MCF 10A (cell line): Measurements from ENCODE around the gene SUGCT. TPM values are rescaled to one million over a fixed set of nuclear protein-coding genes. Genes with fewer than 3 reads are reported as not detected.
A peak's percentile ranks its signal among the peaks of the same experiment; 100 is the strongest.

Source experiments
- BruUV-seq: library from RNA; stranded (reverse); fragments of 400-500 nt; replicated peaks from 2 replicates; lab custom pipeline; 2021; lab: Mats Ljungman, UMichigan
- CTCF ChIA-PET: fragments of 300-600 bp; sonication (Branson Sonifier 250); formaldehyde crosslinking; extraction: SDS; loops from one replicate; lab custom pipeline; 2021; ENCODE audit warnings: antibody characterized with exemption, inconsistent platforms; lab: Yijun Ruan, JAX
- POLR2A ChIA-PET: fragments of 300-600, 350-650 bp; sonication (Branson Sonifier 250); formaldehyde crosslinking; extraction: SDS; loops from one replicate; lab custom pipeline; 2020; ENCODE audit warnings: antibody characterized with exemption, inconsistent platforms; lab: Yijun Ruan, JAX
- DNase-seq: peaks from one replicate; pipeline ENCODE4 v3.0.0-alpha.2; 2018; ENCODE audit not compliant: unreplicated experiment
- H3K27ac Mint-ChIP-seq: one replicate; pipeline ENCODE4 v1.8.0; 2022; ENCODE audit warnings: mild to moderate bottlenecking, low read depth, mixed read lengths; ENCODE audit not compliant: unreplicated experiment
- H3K27me3 Mint-ChIP-seq: one replicate; pipeline ENCODE4 v1.8.0; 2022; ENCODE audit warnings: mixed read lengths; ENCODE audit not compliant: insufficient read depth, unreplicated experiment
- H3K36me3 Mint-ChIP-seq: one replicate; pipeline ENCODE4 v1.8.0; 2022; ENCODE audit warnings: mild to moderate bottlenecking, moderate library complexity, mixed read lengths; ENCODE audit not compliant: insufficient read depth, unreplicated experiment
- H3K4me1 Mint-ChIP-seq: one replicate; pipeline ENCODE4 v1.8.0; 2022; ENCODE audit warnings: mixed read lengths; ENCODE audit not compliant: insufficient read depth, unreplicated experiment
- H3K4me3 Mint-ChIP-seq: one replicate; pipeline ENCODE4 v1.8.0; 2022; ENCODE audit warnings: mild to moderate bottlenecking, moderate library complexity, mixed read lengths; ENCODE audit not compliant: unreplicated experiment
- H3K9me3 Mint-ChIP-seq: one replicate; pipeline ENCODE4 v1.8.0; 2022; ENCODE audit warnings: mixed read lengths; ENCODE audit not compliant: unreplicated experiment
- intact Hi-C: fragments of 100-400 bp; cut with micrococcal nuclease; formaldehyde crosslinking; loops from 2 replicates; pipeline ENCODE4 v1.14.1; 2022
- total RNA-seq: library from RNA; stranded (reverse); gene quantifications from 2 replicates; pipeline ENCODE4 v1.2.3, GENCODE V29; 2022
- TF ChIP-seq, protein P1 (sequence below): fragments of 200-600 bp; IDR thresholded peaks from one replicate; pipeline ENCODE4 v1.8.0; 2022; ENCODE audit warnings: antibody characterized with exemption, mild to moderate bottlenecking; ENCODE audit not compliant: unreplicated experiment

SUGCT gene
- total RNA-seq, 1 experiment from 2014 or later: 25.4 TPM

DNA sequence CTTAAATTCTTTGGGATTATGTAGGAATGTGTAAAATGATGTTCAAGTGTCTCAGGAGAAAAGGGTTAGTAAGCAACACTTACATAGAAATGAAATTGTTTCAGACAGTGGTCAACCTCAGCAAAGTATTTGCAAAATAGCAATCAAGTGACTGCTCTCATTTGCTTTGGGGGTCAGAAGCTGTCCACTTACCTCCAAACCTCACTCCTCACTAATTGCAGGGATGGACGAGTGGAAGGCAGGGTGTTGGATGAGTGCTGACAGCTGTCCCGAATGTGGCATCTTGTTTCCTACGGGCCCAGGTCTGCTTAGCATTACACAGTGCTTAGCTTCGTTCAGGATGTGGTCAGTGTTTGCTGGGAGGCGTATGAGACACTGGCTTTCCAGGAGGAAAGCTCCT lies 437.0 kb downstream of the SUGCT start:
- ChIA-PET POLR2A (no interaction called here), CTCF (interaction anchor here (0.6 to 1.4 kb wide), 2 partner anchors 13 to 71 kb away, joined by 3 to 4 read pairs; no protein-coding TSS in a partner anchor)
- TF ChIP-seq, protein P1, sequence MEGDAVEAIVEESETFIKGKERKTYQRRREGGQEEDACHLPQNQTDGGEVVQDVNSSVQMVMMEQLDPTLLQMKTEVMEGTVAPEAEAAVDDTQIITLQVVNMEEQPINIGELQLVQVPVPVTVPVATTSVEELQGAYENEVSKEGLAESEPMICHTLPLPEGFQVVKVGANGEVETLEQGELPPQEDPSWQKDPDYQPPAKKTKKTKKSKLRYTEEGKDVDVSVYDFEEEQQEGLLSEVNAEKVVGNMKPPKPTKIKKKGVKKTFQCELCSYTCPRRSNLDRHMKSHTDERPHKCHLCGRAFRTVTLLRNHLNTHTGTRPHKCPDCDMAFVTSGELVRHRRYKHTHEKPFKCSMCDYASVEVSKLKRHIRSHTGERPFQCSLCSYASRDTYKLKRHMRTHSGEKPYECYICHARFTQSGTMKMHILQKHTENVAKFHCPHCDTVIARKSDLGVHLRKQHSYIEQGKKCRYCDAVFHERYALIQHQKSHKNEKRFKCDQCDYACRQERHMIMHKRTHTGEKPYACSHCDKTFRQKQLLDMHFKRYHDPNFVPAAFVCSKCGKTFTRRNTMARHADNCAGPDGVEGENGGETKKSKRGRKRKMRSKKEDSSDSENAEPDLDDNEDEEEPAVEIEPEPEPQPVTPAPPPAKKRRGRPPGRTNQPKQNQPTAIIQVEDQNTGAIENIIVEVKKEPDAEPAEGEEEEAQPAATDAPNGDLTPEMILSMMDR: no peak
- no TSS peak for BruUV-seq
- DNase-seq: no peak
- no peak overlapping the region for H3K4me3 Mint-ChIP-seq
- H3K27ac Mint-ChIP-seq: no peak overlapping the region
- intact Hi-C loops: no loop called here
- H3K9me3 Mint-ChIP-seq: no peaks in the 10 kb centered on the region
- no peaks in the 10 kb centered on the region for H3K36me3 Mint-ChIP-seq
- peaks cover 13% of the 10 kb centered on the region for H3K4me1 Mint-ChIP-seq
- H3K27me3 Mint-ChIP-seq: no peaks in the 10 kb centered on the region

DNA sequence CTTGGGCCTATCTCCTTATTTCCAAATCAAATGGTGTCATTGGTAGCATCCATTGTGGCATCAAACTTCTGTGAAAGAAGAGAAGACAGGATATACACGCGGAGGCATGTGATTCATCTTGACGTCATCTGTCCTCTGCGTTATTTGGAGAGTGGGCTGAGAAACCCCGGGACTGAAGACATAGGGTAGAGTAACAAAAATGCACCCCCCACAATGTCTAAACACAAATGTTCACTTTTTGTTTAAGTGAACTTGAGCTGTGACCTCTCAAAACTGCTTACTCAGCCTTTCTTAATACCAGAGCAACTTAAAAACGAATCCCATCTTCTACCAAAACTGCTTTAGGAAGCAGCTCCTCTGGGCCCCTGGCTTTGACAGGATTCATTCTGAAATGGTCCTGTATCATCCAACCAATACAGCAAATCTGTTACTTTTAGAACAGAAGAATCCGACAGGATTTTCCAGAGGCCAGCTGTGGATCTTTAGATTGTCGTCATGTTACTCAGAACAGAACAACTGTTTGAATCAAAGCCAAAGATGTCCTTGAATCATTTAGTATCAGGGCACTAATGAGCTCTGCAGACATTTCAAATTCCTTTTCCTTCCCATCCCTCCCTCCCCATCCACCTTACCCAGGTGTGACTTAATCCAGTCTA lies 438.1 kb downstream of the SUGCT start:
- intact Hi-C loops: no loop called here
- Mint-ChIP-seq H3K27ac (no peak overlapping the region), H3K36me3 (no peaks in the 10 kb centered on the region), H3K9me3 (no peaks in the 10 kb centered on the region), H3K27me3 (no peaks in the 10 kb centered on the region), H3K4me1 (peaks cover 13% of the 10 kb centered on the region), H3K4me3 (no peak overlapping the region)
- TF ChIP-seq, protein P1: no peak
- POLR2A ChIA-PET: interaction anchor here (0.6 kb wide), 1 partner anchor 364 kb away, joined by 6 read pairs; no protein-coding TSS in a partner anchor
- peak; percentile 21 for DNase-seq
- CTCF ChIA-PET: interaction anchor here (0.5 to 1.4 kb wide), 2 partner anchors 12 to 1138 kb away, joined by 3 to 4 read pairs; no protein-coding TSS in a partner anchor
- no TSS peak for BruUV-seq

- Mint-ChIP-seq H3K27ac (no peak overlapping the region), H3K9me3 (no peaks in the 10 kb centered on the region)
These were observed 444.6 kb downstream of the SUGCT start for GRCh38 chr7:40579401-40579800.

GRCh38 chr7:40580776-40581175 lies 446.0 kb downstream of the SUGCT start:
- CTCF ChIA-PET: no interaction called here
- intact Hi-C loops: no loop called here
- BruUV-seq: no TSS peak
- POLR2A ChIA-PET: interaction anchor here (1.3 kb wide), 1 partner anchor 22 kb away, joined by 3 read pairs; no protein-coding TSS in a partner anchor
- no peaks in the 10 kb centered on the region for H3K9me3 Mint-ChIP-seq
- DNase-seq: no peak
- no peak overlapping the region for H3K27ac Mint-ChIP-seq
- H3K27me3 Mint-ChIP-seq: no peaks in the 10 kb centered on the region
- peaks cover 9% of the 10 kb centered on the region for H3K4me1 Mint-ChIP-seq
- H3K4me3 Mint-ChIP-seq: no peak overlapping the region
- no peaks in the 10 kb centered on the region for H3K36me3 Mint-ChIP-seq
- TF ChIP-seq, protein P1: no peak

More at GRCh38 chr7:40579401-40579800, 444.6 kb downstream of the SUGCT start:
- no peaks in the 10 kb centered on the region for H3K4me1 Mint-ChIP-seq
- H3K27me3 Mint-ChIP-seq: no peaks in the 10 kb centered on the region
- CTCF ChIA-PET: interaction anchor here (0.6 kb wide), 2 partner anchors 113 to 440 kb away, joined by 4 read pairs; no protein-coding TSS in a partner anchor
- H3K4me3 Mint-ChIP-seq: no peak overlapping the region
- H3K36me3 Mint-ChIP-seq: no peaks in the 10 kb centered on the region
- BruUV-seq: no TSS peak
- POLR2A ChIA-PET: interaction anchor here (1.3 kb wide), 1 partner anchor 24 kb away, joined by 3 read pairs; no protein-coding TSS in a partner anchor
- intact Hi-C loops: no loop called here
- TF ChIP-seq, protein P1: no peak
- no peak for DNase-seq
